Fibroblast of lung (primary cell): Measurements from ENCODE around the gene SEPHS2. TPM values are rescaled to one million over a fixed set of nuclear protein-coding genes. Genes with fewer than 3 reads are reported as not detected.
A peak's percentile ranks its signal among the peaks of the same experiment; 100 is the strongest.

Experiments
- DNase-seq, 2 donors: peaks; one replicate each; pipeline versions ENCODE4 v3.0.0 to v3.0.0-alpha.2; 2010; ENCODE audit warnings: low read depth in 2 of 2
- H2AFZ ChIP-seq: 2 replicates; pipeline ENCODE4 v1.5.1; 2012; ENCODE audit warnings: low read length, control low read depth, inconsistent platforms
- H3K27ac ChIP-seq: 2 replicates; pipeline ENCODE4 v1.5.1; 2011; ENCODE audit warnings: low read length, control low read depth; ENCODE audit not compliant: insufficient read depth
- H3K27me3 ChIP-seq: 2 replicates; pipeline ENCODE4 v1.5.1; 2011; ENCODE audit warnings: mild to moderate bottlenecking, low read length; ENCODE audit not compliant: control insufficient read depth, insufficient read depth
- H3K36me3 ChIP-seq: 2 replicates; pipeline ENCODE4 v1.5.1; 2011; ENCODE audit warnings: low read length; ENCODE audit not compliant: control insufficient read depth, insufficient read depth
- H3K4me1 ChIP-seq: 2 replicates; pipeline ENCODE4 v1.5.1; 2011; ENCODE audit warnings: low read length; ENCODE audit not compliant: control insufficient read depth, insufficient read depth; ENCODE audit errors: extremely low read depth
- H3K4me2 ChIP-seq: 2 replicates; pipeline ENCODE4 v1.5.1; 2011; ENCODE audit warnings: low read length, control low read depth; ENCODE audit not compliant: insufficient read depth; ENCODE audit errors: extremely low read depth
- H3K4me3 ChIP-seq, 4 experiments: fragments of 200-600 bp in 1 of 4; sonication (generic) in 1 of 4; replicated peaks in 1 of 4; 2 replicates each; pipeline ENCODE4 v1.5.1; 2011 to 2016; ENCODE audit warnings: low read length in 4 of 4, low read depth in 3 of 4, mild to moderate bottlenecking in 3 of 4, control low read depth in 2 of 4, inconsistent platforms in 1 of 4, mixed read lengths in 1 of 4; ENCODE audit not compliant: insufficient read depth in 1 of 4; ENCODE audit errors: control extremely low read depth in 1 of 4
- H3K79me2 ChIP-seq: 2 replicates; pipeline ENCODE4 v1.5.1; 2012; ENCODE audit warnings: mild to moderate bottlenecking, low read length, inconsistent platforms; ENCODE audit not compliant: control insufficient read depth, insufficient read depth
- H3K9ac ChIP-seq: 2 replicates; pipeline ENCODE4 v1.5.1; 2011; ENCODE audit warnings: mild to moderate bottlenecking, low read length, control low read depth; ENCODE audit not compliant: insufficient read depth
- H3K9me3 ChIP-seq: 2 replicates; pipeline ENCODE4 v1.5.1; 2012; ENCODE audit warnings: low read depth, low read length; ENCODE audit not compliant: control insufficient read depth, insufficient read depth
- H4K20me1 ChIP-seq: 2 replicates; pipeline ENCODE4 v1.5.1; 2011; ENCODE audit warnings: low read length; ENCODE audit not compliant: control insufficient read depth, insufficient read depth; ENCODE audit errors: extremely low read depth
- CTCF ChIP-seq, 2 donors: IDR thresholded peaks in 1 of 2; conservative IDR thresholded peaks in 1 of 2; 1 replicate in 1 of 2; 2 replicates in 1 of 2; pipeline ENCODE4 v1.5.1; 2011 to 2012; ENCODE audit warnings: low read length in 2 of 2, control low read depth in 1 of 2, inconsistent platforms in 1 of 2, low read depth in 1 of 2, mild to moderate bottlenecking in 1 of 2
- EZH2 ChIP-seq: IDR thresholded peaks from 2 replicates; pipeline ENCODE4 v1.5.1; 2012; ENCODE audit warnings: low read length, control low read depth, mild to moderate bottlenecking; ENCODE audit errors: missing control alignments
- polyA plus RNA-seq, 2 donors: library from polyadenylated mRNA; depleted of rRNA in 1 of 2; stranded (reverse) in 1 of 2; unstranded in 1 of 2; fragments of >200 nt; gene quantifications; 2 replicates each; pipeline ENCODE4 v1.2.1, GENCODE V29; 2011 to 2012; ENCODE audit warnings: missing spikeins in 1 of 2
- total RNA-seq: library from RNA; depleted of rRNA; stranded (reverse); fragments of >200 nt; gene quantifications from 2 replicates; pipeline ENCODE4 v1.2.1, GENCODE V29; 2014

Gene SEPHS2
- total and polyA plus RNA-seq, 2 donors (not counting 1 experiment from before 2014, with no cell fraction given): 26.6 to 41.8 TPM

GRCh38 chr16:30437511-30438046 lies 8.1 kb downstream of the SEPHS2 start:
- H3K9me3 ChIP-seq: no peaks in the 10 kb centered on the region
- TF ChIP-seq EZH2 (no peak), CTCF (conservative IDR thresholded peaks at IDR 0.05 in 1 of 2, IDR thresholded peaks at IDR 0.05 in 1 of 2; ENCODE audit: low read depth in 1 of 2, low read length in 2 of 2) (no peak)
- no peaks in the 10 kb centered on the region for H3K4me1 ChIP-seq
- H3K27me3 ChIP-seq: peaks cover 9% of the 10 kb centered on the region
- no peak overlapping the region for H3K4me3 ChIP-seq
- no peaks in the 10 kb centered on the region for H3K36me3 ChIP-seq
- no peaks in the 10 kb centered on the region for H3K79me2 ChIP-seq
- no peaks in the 10 kb centered on the region for H4K20me1 ChIP-seq
- DNase-seq: no peak
- H2AFZ ChIP-seq: no peak overlapping the region
- no peak overlapping the region for H3K4me2 ChIP-seq
- no peak overlapping the region for H3K9ac ChIP-seq
- H3K27ac ChIP-seq: no peak overlapping the region

GRCh38 chr16:30434852-30435251 lies 10.8 kb downstream of the SEPHS2 start:
- TF ChIP-seq CTCF (conservative IDR thresholded peaks at IDR 0.05 in 1 of 2, IDR thresholded peaks at IDR 0.05 in 1 of 2; ENCODE audit: low read depth in 1 of 2, low read length in 2 of 2) (no peak), EZH2 (no peak)
- no peak for DNase-seq
- Histone ChIP-seq H3K4me1 (no peaks in the 10 kb centered on the region), H3K27me3 (peaks cover 9% of the 10 kb centered on the region), H3K27ac (no peak overlapping the region), H3K9ac (no peak overlapping the region), H2AFZ (no peak overlapping the region), H3K4me3 (no peak overlapping the region), H3K36me3 (no peaks in the 10 kb centered on the region), H3K4me2 (no peak overlapping the region), H3K9me3 (no peaks in the 10 kb centered on the region), H4K20me1 (no peaks in the 10 kb centered on the region), H3K79me2 (no peaks in the 10 kb centered on the region)

GRCh38 chr16:30430428-30430970 lies 15.2 kb downstream of the SEPHS2 start:
- TF ChIP-seq EZH2 (no peak), CTCF (conservative IDR thresholded peaks at IDR 0.05 in 1 of 2, IDR thresholded peaks at IDR 0.05 in 1 of 2; ENCODE audit: low read depth in 1 of 2, low read length in 2 of 2) (no peak)
- Histone ChIP-seq H3K36me3 (peaks cover 4% of the 10 kb centered on the region), H3K9me3 (no peaks in the 10 kb centered on the region), H3K27me3 (peaks cover 6% of the 10 kb centered on the region), H3K27ac (peak overlapping the region; percentile 5), H2AFZ (peak overlapping the region; percentile 92), H3K4me2 (peak overlapping the region; percentile 75), H3K79me2 (peaks cover 6% of the 10 kb centered on the region), H4K20me1 (no peaks in the 10 kb centered on the region), H3K9ac (no peak overlapping the region), H3K4me1 (peaks cover 2% of the 10 kb centered on the region), H3K4me3 (peak overlapping the region; percentile 81 to 92 (median 88))
- no peak for DNase-seq
